Neutrophil (primary cell): ENCODE measurements around the gene GUCA1C.

Source experiments
- H3K27ac ChIP-seq: fragments of 200-600 bp; sonication (generic); 2 replicates; pipeline ENCODE4 v1.5.1; 2016; ENCODE audit warnings: mild to moderate bottlenecking, moderate library complexity
- H3K27me3 ChIP-seq: fragments of 200-600 bp; sonication (generic); 2 replicates; pipeline ENCODE4 v1.6.0; 2016; ENCODE audit warnings: mild to moderate bottlenecking
- H3K36me3 ChIP-seq: fragments of 200-600 bp; sonication (generic); 2 replicates; pipeline ENCODE4 v1.5.1; 2017
- H3K4me1 ChIP-seq, 2 experiments: fragments of 200-600 bp in 1 of 2; sonication (generic) in 1 of 2; 1 replicate in 1 of 2; 2 replicates in 1 of 2; pipeline versions ENCODE4 v1.5.1 to v1.6.1; 2013 to 2016; ENCODE audit warnings: low read depth in 1 of 2, low read length in 1 of 2, mild to moderate bottlenecking in 1 of 2, moderate library complexity in 1 of 2; ENCODE audit not compliant: control insufficient read depth in 1 of 2, insufficient read depth in 1 of 2
- H3K4me3 ChIP-seq, 2 experiments: fragments of 200-600 bp in 1 of 2; sonication (generic) in 1 of 2; 1 replicate in 1 of 2; 2 replicates in 1 of 2; pipeline ENCODE4 v1.5.1; 2013 to 2016; ENCODE audit warnings: low read depth in 1 of 2, low read length in 1 of 2, mild to moderate bottlenecking in 1 of 2, moderate library complexity in 1 of 2
- H3K9me3 ChIP-seq: fragments of 200-600 bp; sonication (generic); 2 replicates; pipeline ENCODE4 v1.5.1; 2016
- CTCF ChIP-seq: fragments of 200-600 bp; sonication (generic); IDR thresholded peaks from 2 replicates; pipeline ENCODE4 v1.5.1; 2016; ENCODE audit warnings: antibody characterized with exemption

GUCA1C gene

GRCh38 chr3:108951820-108952501, 1.7 kb downstream of the GUCA1C start:
- Histone ChIP-seq H3K27ac (no peak overlapping the region), H3K4me3 (no peak overlapping the region), H3K9me3 (no peaks in the 10 kb centered on the region), H3K36me3 (no peaks in the 10 kb centered on the region), H3K27me3 (no peaks in the 10 kb centered on the region), H3K4me1 (no peaks in the 10 kb centered on the region)
- TF ChIP-seq CTCF: no peak

GRCh38 chr3:108947855-108948254, 5.8 kb downstream of the GUCA1C start:
- no peak overlapping the region for H3K27ac ChIP-seq
- no peak for TF ChIP-seq CTCF
- H3K9me3 ChIP-seq: no peaks in the 10 kb centered on the region
- H3K4me3 ChIP-seq: no peak overlapping the region
- no peaks in the 10 kb centered on the region for H3K4me1 ChIP-seq
- H3K36me3 ChIP-seq: no peaks in the 10 kb centered on the region
- no peaks in the 10 kb centered on the region for H3K27me3 ChIP-seq

GRCh38 chr3:108946292-108947285, 7.1 kb downstream of the GUCA1C start:
- TF ChIP-seq CTCF: no peak

GRCh38 chr3:108940568-108941263, 13.0 kb downstream of the GUCA1C start:
- Histone ChIP-seq H3K9me3 (no peaks in the 10 kb centered on the region), H3K27me3 (no peaks in the 10 kb centered on the region), H3K36me3 (no peaks in the 10 kb centered on the region), H3K4me1 (no peaks in the 10 kb centered on the region), H3K27ac (no peak overlapping the region), H3K4me3 (no peak overlapping the region)
- TF ChIP-seq CTCF: no peak

More at GRCh38 chr3:108946292-108947285, 7.1 kb downstream of the GUCA1C start:
- Histone ChIP-seq H3K4me3 (no peak overlapping the region), H3K36me3 (no peaks in the 10 kb centered on the region), H3K27ac (no peak overlapping the region), H3K27me3 (no peaks in the 10 kb centered on the region), H3K9me3 (no peaks in the 10 kb centered on the region), H3K4me1 (no peaks in the 10 kb centered on the region)

- Histone ChIP-seq H3K36me3 (no peaks in the 10 kb centered on the region), H3K27me3 (no peaks in the 10 kb centered on the region), H3K27ac (no peak overlapping the region), H3K9me3 (no peaks in the 10 kb centered on the region), H3K4me1 (no peaks in the 10 kb centered on the region), H3K4me3 (no peak overlapping the region)
- no peak for TF ChIP-seq CTCF
Measured at GRCh38 chr3:108940166-108940565, 13.5 kb downstream of the GUCA1C start.
